ENCODE results near the gene WDR27.

- no peak for TF ChIP-seq CTCF (IDR thresholded peaks at IDR 0.05; ENCODE audit: insufficient read depth, low read length, poor library complexity, severe bottlenecking)
- TF ChIP-seq EZH2phosphoT487 (conservative IDR thresholded peaks at IDR 0.05; ENCODE audit: low read length), result no peak
These were observed 256.6 kb downstream of the WDR27 start for GRCh38 chr6:169445227-169445626.
